H1 (cell line): ENCODE data around the gene NKD2. TPM values are rescaled to one million over a fixed set of nuclear protein-coding genes. Genes with fewer than 3 reads are reported as not detected.

Experiments
- GABPA ChIP-seq: IDR thresholded peaks from 2 replicates; pipeline ENCODE4 v1.6.1; 2011; ENCODE audit warnings: mild to moderate bottlenecking, low read length, moderate library complexity, borderline replicate concordance; ENCODE audit not compliant: insufficient read depth
- polyA plus RNA-seq, 7 experiments: library from polyadenylated mRNA; depleted of rRNA in 3 of 7; stranded (reverse) in 5 of 7; unstranded in 2 of 7; fragments of >200 nt in 5 of 7; fragments of 200-250 nt in 2 of 7; gene quantifications; 1 replicate in 5 of 7; 2 replicates in 1 of 7; 4 replicates in 1 of 7; pipeline versions ENCODE4 v1.2.1 to v1.2.3, GENCODE V29; 2011 to 2013; ENCODE audit warnings: missing spikeins in 2 of 7, mixed read lengths in 2 of 7
- total RNA-seq: library from RNA; stranded (reverse); fragmentation: NEBNext Ultra II Directional; extraction: Animal tissue kit (Norgen Biotek cat#: 25700); gene quantifications from 2 replicates; pipeline ENCODE4 v1.2.1, GENCODE V29; 2021

The NKD2 gene
- total and polyA plus RNA-seq, 2 of the 8 experiments (the other 6 are each of a cell fraction or from before 2014, with no cell fraction given): 5.5 to 7.9 TPM

DNA sequence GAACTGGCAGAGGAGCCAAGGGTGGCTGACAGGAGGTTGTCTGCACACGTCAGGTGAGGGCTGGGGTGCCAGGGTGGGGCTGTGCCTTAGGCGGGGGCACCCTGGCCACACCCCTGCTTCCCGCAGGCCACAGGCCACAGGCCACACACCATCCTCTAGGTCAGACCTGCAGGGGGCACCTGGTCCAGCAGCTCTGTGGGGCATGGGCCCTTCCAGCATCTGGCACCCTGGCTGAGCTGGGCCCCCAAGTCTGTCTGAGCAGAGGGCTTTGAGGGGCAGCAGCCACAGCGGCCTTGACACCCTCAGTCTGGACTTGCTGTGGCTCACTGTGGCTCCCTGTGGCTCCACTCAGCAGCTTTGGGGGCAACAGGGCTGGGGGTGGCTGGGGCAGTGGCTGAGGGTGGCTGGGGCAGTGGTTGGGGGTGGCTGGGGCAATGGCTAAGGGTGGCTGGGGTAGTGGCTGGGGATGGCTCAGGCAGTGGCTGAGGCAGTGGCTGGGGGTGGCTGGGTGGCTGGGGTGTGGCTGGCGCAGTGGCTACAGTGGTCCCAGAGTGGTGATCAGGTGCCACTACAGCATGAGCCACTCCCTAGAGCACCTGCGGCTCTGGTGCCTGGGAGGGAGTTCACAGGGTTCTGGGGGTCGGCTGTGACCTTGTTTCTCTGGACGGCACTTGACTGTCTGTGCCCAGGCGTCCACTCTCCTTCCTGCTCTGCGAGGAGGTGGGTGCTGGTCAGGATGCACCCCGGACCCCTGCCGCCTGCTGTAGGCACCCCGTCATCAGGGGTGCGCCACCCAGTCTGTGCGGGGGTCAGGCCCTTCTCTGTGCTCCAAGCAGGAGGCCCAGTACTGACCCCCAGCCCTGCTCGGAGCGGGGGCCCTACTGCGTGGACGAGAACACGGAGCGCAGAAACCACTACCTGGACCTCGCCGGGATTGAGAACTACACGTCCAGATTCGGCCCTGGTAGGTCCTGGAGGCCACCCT, 27.1 kb downstream of the NKD2 start (continued):
- TF ChIP-seq GABPA: no peak
